Activated B cell treated with CpG ODN at 0.5 μM for 24 hours (primary cell): ENCODE data around the gene MYH11. TPM values are rescaled to one million over a fixed set of nuclear protein-coding genes. Genes with fewer than 3 reads are reported as not detected.

ENCODE experiments used
- ATAC-seq: fragments of 200-7000 bp; cut with Tn5 transposase; one replicate; pipeline ENCODE4 v1.10.0; 2021; ENCODE audit warnings: low read depth, mild to moderate bottlenecking, moderate library complexity
- CTCF ChIA-PET: fragments of 350-600 bp; sonication (Branson Sonifier 250); formaldehyde crosslinking; loops from one replicate; lab custom pipeline; 2021; ENCODE audit warnings: antibody characterized with exemption; lab: Charles Lee
- POLR2A ChIA-PET: fragments of 350-600 bp; sonication (Branson Sonifier 250); formaldehyde crosslinking; loops from one replicate; lab custom pipeline; 2021; ENCODE audit warnings: antibody characterized with exemption; lab: Charles Lee
- DNase-seq: peaks from one replicate; pipeline ENCODE4 v3.0.0; 2022
- H3K27ac Mint-ChIP-seq: one replicate; pipeline ENCODE4 v1.8.0; 2020; ENCODE audit warnings: mixed read lengths
- H3K27me3 Mint-ChIP-seq: one replicate; pipeline ENCODE4 v1.8.0; 2021; ENCODE audit warnings: mixed read lengths
- H3K36me3 Mint-ChIP-seq: one replicate; pipeline ENCODE4 v1.8.0; 2021; ENCODE audit warnings: low read depth, mixed read lengths
- H3K4me1 Mint-ChIP-seq: one replicate; pipeline ENCODE4 v1.8.0; 2021; ENCODE audit warnings: mixed read lengths
- H3K4me3 Mint-ChIP-seq: one replicate; pipeline ENCODE4 v1.8.0; 2020; ENCODE audit warnings: mild to moderate bottlenecking, mixed read lengths
- H3K9me3 Mint-ChIP-seq: one replicate; pipeline ENCODE4 v1.8.0; 2020; ENCODE audit warnings: mixed read lengths
- intact Hi-C: fragments of 100-400 bp; cut with micrococcal nuclease; formaldehyde crosslinking; loops from one replicate; pipeline ENCODE4 v1.15.1; 2024
- total RNA-seq: library from RNA; stranded (reverse); gene quantifications from 2 replicates; pipeline ENCODE4 v1.2.3, GENCODE V29; 2022
- TF ChIP-seq, protein P1 (sequence below): fragments of 200-600 bp; IDR thresholded peaks from one replicate; pipeline ENCODE4 v1.8.0; 2022; ENCODE audit warnings: antibody characterized with exemption, mild to moderate bottlenecking

Gene MYH11
- total RNA-seq, 1 donor from 2014 or later = 0.58 TPM

DNA sequence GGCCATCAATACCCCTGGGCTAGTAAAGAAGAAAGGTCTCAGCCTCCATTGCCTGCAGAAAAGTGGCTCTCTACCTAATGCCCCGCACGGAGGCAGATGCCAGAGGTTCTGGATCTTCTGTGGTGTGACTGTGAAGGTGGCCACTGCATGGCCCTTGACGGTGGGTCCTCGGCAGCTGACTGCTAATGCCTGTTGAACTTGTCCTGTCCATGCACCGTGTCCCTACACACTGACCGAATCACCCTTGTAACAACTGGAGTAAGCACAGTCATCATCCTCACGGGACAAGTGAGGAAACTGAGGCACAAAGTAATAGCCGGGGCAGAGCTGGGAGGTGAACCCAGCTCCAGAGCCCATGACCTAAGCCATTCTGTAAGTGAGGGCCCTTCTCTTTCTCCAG is 48.8 kb downstream of the MYH11 start:
- intact Hi-C loops = no loop called here
- CTCF ChIA-PET = no interaction called here
- peaks cover 12% of the 10 kb centered on the region for H3K27me3 Mint-ChIP-seq
- POLR2A ChIA-PET = no interaction called here
- no peaks in the 10 kb centered on the region for H3K4me1 Mint-ChIP-seq
- no peak overlapping the region for H3K27ac Mint-ChIP-seq
- H3K9me3 Mint-ChIP-seq = peaks cover 5% of the 10 kb centered on the region
- no peak for ATAC-seq
- no peaks in the 10 kb centered on the region for H3K36me3 Mint-ChIP-seq
- no peak for DNase-seq
- no peak overlapping the region for H3K4me3 Mint-ChIP-seq
- TF ChIP-seq, protein P1, sequence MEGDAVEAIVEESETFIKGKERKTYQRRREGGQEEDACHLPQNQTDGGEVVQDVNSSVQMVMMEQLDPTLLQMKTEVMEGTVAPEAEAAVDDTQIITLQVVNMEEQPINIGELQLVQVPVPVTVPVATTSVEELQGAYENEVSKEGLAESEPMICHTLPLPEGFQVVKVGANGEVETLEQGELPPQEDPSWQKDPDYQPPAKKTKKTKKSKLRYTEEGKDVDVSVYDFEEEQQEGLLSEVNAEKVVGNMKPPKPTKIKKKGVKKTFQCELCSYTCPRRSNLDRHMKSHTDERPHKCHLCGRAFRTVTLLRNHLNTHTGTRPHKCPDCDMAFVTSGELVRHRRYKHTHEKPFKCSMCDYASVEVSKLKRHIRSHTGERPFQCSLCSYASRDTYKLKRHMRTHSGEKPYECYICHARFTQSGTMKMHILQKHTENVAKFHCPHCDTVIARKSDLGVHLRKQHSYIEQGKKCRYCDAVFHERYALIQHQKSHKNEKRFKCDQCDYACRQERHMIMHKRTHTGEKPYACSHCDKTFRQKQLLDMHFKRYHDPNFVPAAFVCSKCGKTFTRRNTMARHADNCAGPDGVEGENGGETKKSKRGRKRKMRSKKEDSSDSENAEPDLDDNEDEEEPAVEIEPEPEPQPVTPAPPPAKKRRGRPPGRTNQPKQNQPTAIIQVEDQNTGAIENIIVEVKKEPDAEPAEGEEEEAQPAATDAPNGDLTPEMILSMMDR = no peak

DNA sequence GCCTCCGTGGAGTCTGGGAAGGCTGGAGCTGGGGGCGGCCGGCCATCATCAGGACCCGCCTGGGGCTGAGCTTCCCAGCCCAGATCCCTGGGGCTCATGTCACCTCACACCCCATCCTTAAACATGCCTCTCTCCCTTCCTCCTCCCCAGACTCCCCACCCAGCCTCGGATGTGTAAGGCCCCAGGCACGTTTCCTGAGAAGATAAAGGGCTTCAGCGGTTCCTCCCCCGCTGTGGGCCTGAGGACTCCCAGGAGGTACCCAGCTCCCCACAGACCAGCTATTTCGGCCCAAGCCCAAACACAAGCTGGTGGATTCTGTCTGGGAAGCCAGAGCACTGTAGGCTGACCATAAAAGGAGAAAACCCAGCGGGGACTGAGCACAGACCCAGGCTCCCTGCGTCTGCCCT is 49.2 kb downstream of the MYH11 start:
- H3K36me3 Mint-ChIP-seq = no peaks in the 10 kb centered on the region
- H3K4me3 Mint-ChIP-seq = no peak overlapping the region
- TF ChIP-seq, protein P1 = no peak
- H3K27ac Mint-ChIP-seq = no peak overlapping the region
- intact Hi-C loops = no loop called here
- H3K4me1 Mint-ChIP-seq = no peaks in the 10 kb centered on the region
- no peak for DNase-seq
- ATAC-seq = no peak
- POLR2A ChIA-PET = no interaction called here
- CTCF ChIA-PET = no interaction called here
- H3K27me3 Mint-ChIP-seq = peaks cover 12% of the 10 kb centered on the region
- peaks cover 5% of the 10 kb centered on the region for H3K9me3 Mint-ChIP-seq

DNA sequence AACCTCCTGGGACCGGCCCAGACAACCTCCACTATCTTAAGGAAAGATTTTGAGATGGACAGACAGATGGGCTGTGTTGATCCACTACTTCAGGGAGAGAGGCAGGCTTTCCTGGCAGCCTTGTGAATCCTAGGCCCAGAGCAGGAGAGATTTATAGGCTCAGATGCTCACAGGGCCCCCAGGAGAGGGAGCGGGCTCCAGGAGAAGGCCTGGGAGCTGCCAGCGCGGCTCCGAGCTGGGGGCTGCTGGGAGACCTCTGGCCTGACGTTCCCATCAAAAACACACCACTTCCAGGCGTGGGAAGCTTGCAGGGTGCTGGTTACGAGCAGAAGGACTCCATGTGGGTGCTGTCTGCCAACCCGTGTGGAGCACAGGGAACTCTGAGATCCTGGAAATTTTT is 53.2 kb downstream of the MYH11 start:
- CTCF ChIA-PET = no interaction called here
- Mint-ChIP-seq H3K4me1 (no peaks in the 10 kb centered on the region), H3K27ac (no peak overlapping the region), H3K4me3 (no peak overlapping the region), H3K9me3 (peaks cover 5% of the 10 kb centered on the region), H3K36me3 (no peaks in the 10 kb centered on the region), H3K27me3 (no peaks in the 10 kb centered on the region)
- DNase-seq = no peak
- intact Hi-C loops = no loop called here
- TF ChIP-seq, protein P1 = no peak
- POLR2A ChIA-PET = no interaction called here
- ATAC-seq = no peak

DNA sequence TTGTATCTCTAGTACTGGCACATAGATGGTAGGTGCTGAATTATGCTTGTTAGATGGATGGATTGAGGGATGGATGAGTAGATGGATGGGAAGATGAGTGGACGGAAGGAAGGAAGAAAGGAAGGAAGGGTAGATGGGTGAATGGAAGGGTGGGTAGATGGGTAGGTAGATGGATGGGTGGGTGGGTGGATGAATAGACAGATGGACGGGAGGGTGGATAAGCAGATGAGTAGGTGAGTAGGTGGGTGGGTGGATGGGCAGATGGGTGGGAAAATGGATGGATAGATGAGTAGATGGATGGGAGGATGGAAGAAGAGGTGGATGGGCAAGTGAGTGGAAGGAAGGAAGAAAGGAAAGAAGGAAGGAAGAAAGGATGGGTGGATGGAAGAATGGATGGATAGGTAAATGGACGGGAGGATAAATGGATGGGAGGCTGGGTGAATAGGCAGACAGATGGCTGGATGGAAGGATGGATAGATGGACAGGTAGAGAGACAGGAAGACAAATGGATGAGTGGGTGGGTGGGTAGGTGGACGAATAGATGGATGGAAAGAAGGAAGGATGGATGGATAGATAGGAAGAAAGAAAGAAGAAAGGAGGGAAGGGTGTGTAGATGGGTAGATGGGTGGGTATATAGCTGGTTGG is 56.9 kb downstream of the MYH11 start:
- Mint-ChIP-seq H3K9me3 (peaks cover 12% of the 10 kb centered on the region), H3K4me1 (no peaks in the 10 kb centered on the region), H3K4me3 (no peak overlapping the region), H3K27ac (no peak overlapping the region), H3K36me3 (no peaks in the 10 kb centered on the region), H3K27me3 (peaks cover 5% of the 10 kb centered on the region)
- ATAC-seq (no peak), DNase-seq (no peak)
- TF ChIP-seq, protein P1 = no peak
- intact Hi-C loops = no loop called here
- ChIA-PET POLR2A (no interaction called here), CTCF (no interaction called here)

DNA sequence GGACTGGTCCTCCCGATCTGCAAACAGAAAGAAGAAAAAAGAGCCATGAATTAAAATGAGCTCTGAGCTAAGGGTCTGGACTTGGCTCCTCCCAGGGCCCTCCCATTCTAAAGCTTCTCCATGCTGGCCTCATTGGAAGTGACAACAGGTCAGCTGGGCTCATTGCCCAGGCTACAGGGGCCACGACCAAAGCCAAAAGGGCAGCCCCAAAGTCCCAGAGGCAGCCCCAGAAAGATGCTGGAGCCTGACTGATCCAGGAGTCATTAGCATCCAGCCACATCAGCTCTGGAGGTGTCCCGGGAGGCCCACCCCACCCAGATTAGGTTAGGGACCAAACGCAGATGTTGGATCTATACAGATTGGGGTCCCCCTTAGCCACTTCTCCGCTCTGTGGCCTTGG is 58.2 kb downstream of the MYH11 start:
- H3K4me1 Mint-ChIP-seq = no peaks in the 10 kb centered on the region
- DNase-seq (no peak), ATAC-seq (no peak)
- H3K4me3 Mint-ChIP-seq = no peak overlapping the region
- H3K36me3 Mint-ChIP-seq = no peaks in the 10 kb centered on the region
- peaks cover 5% of the 10 kb centered on the region for H3K27me3 Mint-ChIP-seq
- no peak overlapping the region for H3K27ac Mint-ChIP-seq
- POLR2A ChIA-PET = no interaction called here
- CTCF ChIA-PET = no interaction called here
- TF ChIP-seq, protein P1 = no peak
- intact Hi-C loops = no loop called here
- H3K9me3 Mint-ChIP-seq = peaks cover 8% of the 10 kb centered on the region
